Ovary (tissue), 3 donors: Measurements from ENCODE around the gene ANGPTL2.

Source experiments
- EP300 ChIP-seq: sonication (generic); formaldehyde crosslinking; IDR thresholded peaks from one replicate; pipeline ENCODE4 v1.6.1; 2017; ENCODE audit warnings: antibody characterized with exemption
- POLR2A ChIP-seq: fragments of 450-650 bp; IDR thresholded peaks from one replicate; pipeline ENCODE4 v1.6.1; 2017; ENCODE audit warnings: antibody characterized with exemption, mild to moderate bottlenecking, moderate library complexity
- TF ChIP-seq, protein P1 (sequence below), 3 donors: fragments of 450-650 bp in 2 of 3; fragments of 200-600 bp in 1 of 3; IDR thresholded peaks; one replicate each; pipeline versions ENCODE4 v1.5.1 to v1.8.0; 2016 to 2022; ENCODE audit warnings: antibody characterized with exemption in 3 of 3, mild to moderate bottlenecking in 1 of 3
- donor health status: DM: no; HTN: no; CAD: no.

DNA sequence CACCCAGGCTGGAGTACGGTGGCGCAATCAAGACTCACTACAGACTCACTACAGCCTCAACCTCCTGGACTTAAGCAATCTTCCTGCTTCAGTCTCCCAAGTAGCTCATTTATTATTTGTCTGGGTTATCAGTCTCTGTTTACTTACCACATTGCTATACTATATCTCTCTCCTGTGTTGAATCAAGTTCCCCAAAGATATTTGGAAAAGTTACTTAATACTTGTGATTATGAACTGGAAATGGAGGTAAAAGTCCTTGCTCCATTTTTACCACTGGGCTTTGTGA is 55.6 kb downstream of the ANGPTL2 start:
- TF ChIP-seq, protein P1, sequence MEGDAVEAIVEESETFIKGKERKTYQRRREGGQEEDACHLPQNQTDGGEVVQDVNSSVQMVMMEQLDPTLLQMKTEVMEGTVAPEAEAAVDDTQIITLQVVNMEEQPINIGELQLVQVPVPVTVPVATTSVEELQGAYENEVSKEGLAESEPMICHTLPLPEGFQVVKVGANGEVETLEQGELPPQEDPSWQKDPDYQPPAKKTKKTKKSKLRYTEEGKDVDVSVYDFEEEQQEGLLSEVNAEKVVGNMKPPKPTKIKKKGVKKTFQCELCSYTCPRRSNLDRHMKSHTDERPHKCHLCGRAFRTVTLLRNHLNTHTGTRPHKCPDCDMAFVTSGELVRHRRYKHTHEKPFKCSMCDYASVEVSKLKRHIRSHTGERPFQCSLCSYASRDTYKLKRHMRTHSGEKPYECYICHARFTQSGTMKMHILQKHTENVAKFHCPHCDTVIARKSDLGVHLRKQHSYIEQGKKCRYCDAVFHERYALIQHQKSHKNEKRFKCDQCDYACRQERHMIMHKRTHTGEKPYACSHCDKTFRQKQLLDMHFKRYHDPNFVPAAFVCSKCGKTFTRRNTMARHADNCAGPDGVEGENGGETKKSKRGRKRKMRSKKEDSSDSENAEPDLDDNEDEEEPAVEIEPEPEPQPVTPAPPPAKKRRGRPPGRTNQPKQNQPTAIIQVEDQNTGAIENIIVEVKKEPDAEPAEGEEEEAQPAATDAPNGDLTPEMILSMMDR (IDR thresholded peaks at IDR 0.05), result no peak
- TF ChIP-seq POLR2A (no peak), EP300 (no peak)
